Cardiac septum (tissue), 1 donor: ENCODE measurements around the gene M6PR. TPM values are rescaled to one million over a fixed set of nuclear protein-coding genes. Genes with fewer than 3 reads are reported as not detected.

ENCODE experiments used
- DNase-seq: peaks from one replicate; pipeline ENCODE4 v3.0.0-alpha.2; 2020; ENCODE audit warnings: low spot score
- intact Hi-C: fragments of 100-400 bp; cut with DNase I; formaldehyde crosslinking; loops from one replicate; pipeline ENCODE4 v1.14.0; 2022
- long read RNA-seq: library from polyadenylated mRNA; unstranded; transcript quantifications from one replicate; pipeline ENCODE4 v2.0.0, GENCODE V29; 2021
- total RNA-seq: library from RNA; stranded (reverse); fragmentation: NEBNext Ultra II Directional; extraction: Animal tissue kit (Norgen Biotek cat#: 25700); gene quantifications from one replicate; pipeline ENCODE4 v1.2.1, GENCODE V29; 2021
- donor health status: DM: no; HTN: no; CAD: no.

Gene M6PR
- total RNA-seq, result 87.1 TPM
- long read RNA-seq, transcript M6PR-201 (7 exons, 2,756 nt), result major isoform, 142 of 164 reads
- long read RNA-seq, partial matches to known transcripts, result 12 of 164 reads
- long read RNA-seq, other reads (novel, unspliced or antisense), result 8 of 164 reads

DNA sequence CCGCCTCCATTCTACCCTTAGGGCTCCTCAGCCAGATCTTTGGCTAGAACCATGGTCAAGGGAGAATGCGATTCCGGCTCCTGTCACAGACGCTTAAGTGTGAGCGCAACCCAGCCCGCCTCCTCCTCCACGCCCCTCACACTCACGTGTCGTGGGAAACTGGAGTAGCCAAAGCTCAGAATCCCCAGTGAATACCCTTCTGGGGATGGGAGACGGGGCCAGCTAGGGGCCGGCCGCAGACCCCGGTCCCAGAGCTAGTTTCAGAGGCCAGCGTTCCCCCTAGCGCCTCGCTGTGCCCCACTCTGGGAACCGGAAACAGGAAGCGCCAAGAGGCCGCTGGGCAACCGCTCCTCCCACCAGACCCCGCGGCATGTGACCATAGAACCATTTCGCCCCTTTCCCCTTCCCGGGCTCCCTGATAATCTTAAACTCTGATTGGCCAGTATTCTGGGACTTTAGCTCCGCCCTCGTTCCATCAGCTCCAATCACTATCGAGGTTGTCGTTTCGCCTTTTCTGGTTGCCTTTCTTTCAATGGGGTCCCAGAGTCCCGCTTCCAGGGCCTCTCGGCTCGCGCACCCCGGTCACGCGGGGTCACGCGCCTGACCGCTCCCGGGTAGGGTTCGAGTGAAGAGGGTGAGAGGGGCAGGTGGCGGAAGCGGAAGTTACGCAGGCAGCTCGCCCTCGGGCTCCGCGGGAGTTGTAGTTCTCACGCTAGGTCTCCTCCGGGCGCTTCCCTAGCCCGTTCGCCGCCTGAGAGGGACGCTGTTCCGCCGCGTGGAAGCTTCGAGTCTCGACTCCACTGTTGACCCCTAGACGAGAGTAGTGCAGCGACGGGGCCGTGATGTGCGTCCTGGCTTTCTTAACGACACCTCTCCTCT, at the start of gene M6PR:
Gene M6PR (minus strand): TSS at position 304 of the 879 bp plus-strand sequence. CDS start 3,241 bp downstream, outside the sequence.
- intact Hi-C loops, result loop anchor here (2.0 kb wide), 2 partner anchors 35 to 89 kb away; partner anchors contain the start of gene PHC1
- peak; percentile 97 for DNase-seq

DNA sequence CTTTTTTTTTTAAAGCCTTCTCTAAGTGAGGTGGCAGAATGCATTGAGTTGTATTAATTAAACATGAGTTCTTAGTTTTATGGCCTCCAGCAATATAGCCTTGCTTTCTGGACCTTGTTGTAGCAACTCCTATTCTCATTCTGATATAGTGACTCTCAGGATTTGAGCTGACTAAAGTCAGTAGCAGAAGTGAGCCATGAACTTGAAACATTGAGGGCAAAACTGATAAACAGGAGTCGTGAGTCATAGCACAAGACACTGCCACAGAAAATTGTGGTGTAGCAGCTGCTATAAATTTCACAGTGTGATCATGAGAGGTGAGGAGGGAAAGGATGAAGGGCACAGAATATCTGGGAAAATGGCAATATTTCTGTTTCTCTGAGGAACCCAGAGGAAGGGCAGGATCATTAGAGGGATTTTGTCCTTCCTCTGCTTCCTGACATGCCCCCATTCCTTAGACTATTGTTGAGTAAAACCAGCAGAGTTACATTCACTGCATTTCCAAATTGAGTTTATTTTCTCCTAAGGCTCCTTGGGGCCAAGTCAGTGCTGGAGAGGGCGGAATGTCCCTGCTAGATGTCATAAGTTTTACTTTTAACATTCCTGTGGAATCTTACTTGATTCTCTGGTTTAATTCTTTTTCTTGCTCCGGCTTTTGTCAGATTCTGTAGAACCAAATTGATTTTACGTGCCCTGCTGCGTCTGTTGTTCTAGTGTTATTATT, 47.4 kb upstream of the M6PR start:
- no peak for DNase-seq
- intact Hi-C loops, result no loop called here

DNA sequence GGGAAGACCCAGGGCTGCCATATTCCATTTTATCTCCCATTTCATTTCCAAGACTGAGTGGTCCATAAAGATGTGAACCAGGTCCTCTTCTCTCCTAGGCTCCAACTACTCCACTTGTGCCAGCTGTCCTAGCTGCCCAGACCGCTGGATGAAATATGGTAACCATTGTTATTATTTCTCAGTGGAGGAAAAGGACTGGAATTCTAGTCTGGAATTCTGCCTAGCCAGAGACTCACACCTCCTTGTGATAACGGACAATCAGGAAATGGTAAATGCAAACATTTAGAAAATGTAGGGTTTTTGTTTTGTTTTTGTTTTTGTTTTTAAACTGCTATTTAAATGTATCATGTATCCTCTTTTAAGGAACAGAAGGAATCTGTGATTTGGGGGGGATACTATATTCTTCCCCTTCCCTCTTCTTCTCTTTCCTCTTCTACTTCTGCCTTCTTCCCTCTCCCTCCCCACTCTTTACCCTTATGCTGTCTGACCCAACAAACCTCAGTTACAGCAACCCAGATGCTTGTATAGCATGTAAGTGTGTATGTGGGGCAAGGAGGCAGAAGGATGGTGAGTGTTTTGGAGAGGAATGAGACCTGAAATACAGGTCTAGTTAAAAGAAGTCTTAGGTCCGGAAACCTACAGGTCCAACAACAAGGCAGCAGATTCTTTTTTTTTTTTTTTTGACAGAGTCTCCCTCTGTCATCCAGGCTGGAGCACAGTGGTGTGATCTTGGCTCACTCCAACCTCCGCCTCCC, 45.8 kb upstream of the M6PR start:
- intact Hi-C loops, result no loop called here

DNA sequence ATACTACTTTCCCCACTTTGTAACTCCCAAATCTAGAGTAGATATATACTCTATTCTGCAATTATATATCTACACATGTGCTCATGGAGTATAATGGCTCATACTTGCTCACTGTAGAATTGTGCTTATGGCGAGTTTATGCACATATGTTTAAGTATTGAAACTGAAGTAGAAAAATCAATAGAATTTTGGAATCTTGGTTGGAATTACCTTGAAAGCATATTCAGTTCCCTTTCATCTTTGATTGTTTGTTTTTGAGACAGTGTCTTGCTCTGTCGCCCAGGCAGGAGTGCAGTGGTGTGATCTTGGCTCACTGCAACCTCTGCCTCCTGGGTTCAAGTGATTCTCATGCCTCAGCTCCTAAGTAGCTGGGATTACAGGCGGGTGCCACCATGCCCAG, 44.4 kb upstream of the M6PR start:
- no peak for DNase-seq
- intact Hi-C loops, result no loop called here

More for the DNA sequence above, 45.8 kb upstream of the M6PR start:
- no peak for DNase-seq

DNA sequence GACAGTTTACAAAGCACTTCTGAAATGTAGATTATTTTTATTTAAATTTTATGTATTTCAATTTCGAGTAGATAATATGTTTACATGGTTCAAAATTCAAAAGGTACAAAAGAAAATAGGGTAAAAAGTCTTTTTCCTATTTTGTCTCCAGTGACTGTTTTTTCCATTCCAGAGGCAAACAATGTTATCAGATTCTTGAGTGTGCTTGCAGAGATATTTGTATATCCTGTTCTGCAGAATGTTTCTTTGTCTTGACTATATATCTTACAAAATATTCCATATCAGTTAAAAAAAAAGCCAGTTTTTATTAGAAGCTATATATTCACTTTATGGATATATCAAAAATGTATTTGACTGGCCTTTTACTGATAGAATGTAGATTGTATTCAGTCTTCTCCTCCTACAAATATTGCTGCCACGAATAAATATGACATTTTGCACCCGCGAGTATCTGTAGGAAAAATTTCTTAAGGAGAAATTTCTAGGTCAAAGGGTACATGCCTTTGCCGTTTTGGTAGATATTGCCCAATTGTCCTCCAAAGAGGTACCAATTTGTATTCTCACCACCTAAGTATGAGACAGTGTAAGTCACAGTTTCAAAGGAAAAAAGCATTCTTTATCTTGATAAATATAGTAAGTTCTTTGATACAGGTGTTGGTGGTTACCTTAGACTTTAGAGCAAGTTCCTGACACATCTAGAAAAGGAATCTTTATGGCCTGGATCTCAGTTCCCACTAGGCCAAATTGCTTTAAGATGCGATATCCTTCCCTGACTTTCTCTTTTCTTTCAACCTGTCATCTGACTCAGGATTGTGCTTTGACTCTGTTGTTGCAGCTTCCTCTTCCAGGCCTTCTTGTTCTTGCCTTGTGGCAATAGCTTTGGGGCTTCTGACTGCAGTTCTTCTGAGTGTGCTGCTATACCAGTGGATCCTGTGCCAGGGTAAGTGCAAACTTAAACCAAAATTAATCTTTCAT, 42.2 kb upstream of the M6PR start:
- intact Hi-C loops, result no loop called here
- no peak for DNase-seq

DNA sequence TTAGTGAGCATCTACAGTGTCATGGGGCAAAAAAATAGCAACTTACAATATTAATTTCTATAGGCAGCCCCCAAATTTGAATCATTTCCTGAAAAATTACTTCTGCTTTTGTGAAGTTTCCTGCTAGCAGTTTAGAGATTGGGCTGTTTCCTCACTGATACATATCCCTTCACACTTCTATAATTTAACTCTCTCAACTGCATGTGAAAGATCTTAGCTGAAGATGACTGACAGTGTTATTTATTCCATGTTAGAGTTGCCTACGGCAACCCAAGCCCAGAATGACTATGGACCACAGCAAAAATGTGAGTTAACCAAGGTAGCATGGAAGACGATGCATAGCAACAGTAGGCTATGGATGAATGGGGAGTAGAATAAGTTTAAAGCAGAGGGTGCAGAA, 40.0 kb upstream of the M6PR start, which contains the start of gene KLRG1:
Gene KLRG1 (plus strand): TSS at position 134 of the 400 bp plus-strand sequence. CDS start 90 bp downstream, at position 224.
- intact Hi-C loops, result no loop called here

DNA sequence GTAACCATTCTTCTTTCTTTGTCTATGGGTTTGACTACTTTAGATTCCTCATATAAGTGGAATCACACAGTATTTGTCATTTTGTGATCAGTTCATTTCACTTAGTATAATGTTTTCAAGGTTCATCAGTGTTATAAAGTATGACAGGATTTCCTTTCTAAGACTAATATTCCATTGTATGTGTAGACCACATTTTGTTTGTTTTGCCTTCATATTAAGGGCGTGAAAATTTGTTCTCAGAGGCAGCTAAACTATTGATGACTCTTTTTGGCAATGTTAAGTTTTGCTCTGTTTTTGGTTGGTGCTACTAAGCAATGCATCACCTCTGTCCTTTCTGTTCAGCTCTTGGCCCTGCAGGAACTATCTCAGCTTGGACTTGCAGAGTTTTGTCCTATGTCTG, 38.2 kb upstream of the M6PR start:
- intact Hi-C loops, result no loop called here
- DNase-seq, result no peak

More for the DNA sequence above, 40.0 kb upstream of the M6PR start, which contains the start of gene KLRG1:
- no peak for DNase-seq

DNA sequence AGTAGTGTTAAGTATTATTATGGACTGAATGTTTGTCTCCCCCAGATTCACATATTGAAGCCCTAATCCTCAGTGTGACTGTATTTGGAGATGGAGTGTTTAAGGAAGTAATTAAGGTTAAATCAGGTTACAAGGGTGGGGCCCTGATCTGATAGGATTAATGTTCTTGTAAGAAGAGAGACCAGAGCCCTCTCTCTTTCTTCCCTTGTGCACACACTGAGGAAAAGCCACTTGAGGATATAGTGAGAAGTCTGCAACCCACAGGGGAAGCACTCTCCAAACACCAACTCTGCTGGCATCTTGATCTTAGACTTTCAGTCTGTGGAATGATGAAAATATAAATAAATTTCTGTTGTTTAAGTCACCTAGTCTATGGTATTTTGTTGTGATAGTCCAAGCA, 37.7 kb upstream of the M6PR start:
- intact Hi-C loops, result no loop called here
- no peak for DNase-seq

DNA sequence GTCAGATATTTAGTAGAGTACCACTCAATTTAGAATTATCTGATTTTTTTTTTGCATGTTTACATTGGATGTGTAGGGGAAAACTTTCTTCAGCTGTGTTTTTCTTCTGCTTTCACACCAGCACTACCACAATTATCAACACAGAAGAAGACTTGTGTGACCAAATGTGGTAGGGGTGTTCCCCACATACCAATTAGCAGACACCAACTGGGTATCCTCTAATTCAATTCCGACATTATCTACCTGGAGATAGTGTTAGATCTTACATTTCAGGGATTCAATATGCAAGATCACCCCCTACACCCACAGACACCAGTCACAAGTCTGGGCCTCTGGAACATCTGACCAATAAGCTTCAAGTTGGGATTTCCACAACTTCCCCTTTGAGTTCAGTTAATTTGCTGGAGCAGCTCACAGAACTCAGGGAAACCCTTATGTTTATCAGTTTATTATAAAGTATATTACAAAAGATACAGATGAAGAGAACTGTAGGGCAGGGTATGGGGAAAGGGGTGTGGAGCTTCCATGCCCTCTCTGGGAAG, 35.8 kb upstream of the M6PR start:
- intact Hi-C loops, result no loop called here
- no peak for DNase-seq

DNA sequence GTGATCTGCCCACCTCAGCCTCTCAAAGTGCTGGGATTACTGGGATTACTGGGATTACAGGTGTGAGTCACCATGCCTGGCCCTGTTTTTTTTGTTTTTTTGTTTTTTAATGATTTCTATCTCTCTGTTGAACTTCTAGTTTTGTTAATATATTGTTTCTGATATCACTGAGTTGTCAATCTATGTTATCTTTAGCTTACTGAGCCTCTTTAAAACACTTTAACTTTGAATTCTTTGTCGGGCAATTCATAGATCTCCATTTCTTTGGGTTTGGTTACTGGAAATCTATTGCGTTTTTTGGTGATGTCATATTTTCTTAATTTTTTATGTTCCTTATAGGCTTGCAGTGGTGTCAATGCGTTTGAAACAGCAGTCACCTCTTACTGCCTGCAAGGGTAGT, 30.7 kb upstream of the M6PR start:
- DNase-seq, result no peak
- intact Hi-C loops, result no loop called here

DNA sequence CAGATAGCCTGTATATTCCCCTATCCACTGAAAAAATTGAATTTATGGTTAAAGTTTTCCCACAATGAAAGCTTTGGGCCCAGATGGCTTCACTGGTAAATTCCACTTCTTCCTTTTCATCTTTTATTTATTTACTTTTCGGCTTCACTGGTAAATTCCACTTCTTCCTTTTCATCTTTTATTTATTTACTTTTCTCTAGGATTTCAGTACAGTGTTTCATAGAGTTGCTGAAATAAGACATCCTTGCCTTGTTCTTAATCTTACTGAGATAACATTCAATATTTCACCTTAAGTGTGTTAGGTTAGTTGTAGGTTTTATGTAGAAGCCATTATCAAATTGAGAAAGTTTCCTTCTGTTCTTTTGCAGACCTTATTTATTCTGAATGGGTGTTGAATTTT, 21.0 kb upstream of the M6PR start:
- no peak for DNase-seq
- intact Hi-C loops, result no loop called here

DNA sequence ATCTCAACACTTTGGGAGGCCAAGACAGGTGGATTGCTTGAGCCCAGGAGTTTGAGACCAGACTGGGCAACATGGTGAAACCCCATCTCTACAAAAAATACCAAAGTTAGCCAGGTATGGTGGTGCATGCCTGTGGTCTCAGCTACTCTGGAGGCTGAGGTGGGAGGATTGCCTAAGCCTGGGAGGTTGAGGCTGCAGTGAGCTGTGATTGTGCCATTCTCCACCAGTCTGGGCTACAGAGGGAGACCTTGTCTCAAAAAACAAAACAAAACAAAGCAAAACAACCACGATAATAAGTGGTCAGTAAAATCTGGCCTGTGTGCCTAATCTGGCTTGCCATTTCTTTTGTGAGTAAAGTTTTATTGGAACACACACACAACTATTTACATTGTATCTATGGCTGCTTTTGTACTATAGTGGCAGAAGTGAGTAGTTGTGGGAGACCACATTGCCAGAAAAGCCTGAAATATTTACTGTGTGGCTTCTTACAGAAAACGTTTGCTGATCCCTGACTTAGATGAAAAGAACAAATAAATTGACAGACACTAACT, 20.5 kb upstream of the M6PR start:
- intact Hi-C loops, result no loop called here
- no peak for DNase-seq

DNA sequence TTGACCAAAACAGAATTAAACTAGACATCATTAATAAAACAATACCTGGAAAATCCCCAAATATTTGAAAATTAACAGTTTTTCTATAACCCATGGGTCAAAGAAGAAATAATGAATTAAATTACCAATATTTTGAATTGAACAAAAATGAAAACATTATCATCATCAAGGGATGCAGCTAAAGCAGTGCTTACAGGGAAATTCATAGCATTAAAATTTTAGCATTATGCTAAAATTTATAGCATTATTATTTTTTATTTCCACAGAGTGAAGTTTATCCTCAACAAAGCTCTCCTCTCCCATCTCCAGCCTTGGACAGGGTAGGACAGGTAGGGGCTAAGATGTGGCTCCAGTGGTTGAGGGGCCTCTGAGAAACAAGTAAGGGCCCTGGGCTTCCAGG, 19.3 kb upstream of the M6PR start:
- intact Hi-C loops, result no loop called here
- no peak for DNase-seq

DNA sequence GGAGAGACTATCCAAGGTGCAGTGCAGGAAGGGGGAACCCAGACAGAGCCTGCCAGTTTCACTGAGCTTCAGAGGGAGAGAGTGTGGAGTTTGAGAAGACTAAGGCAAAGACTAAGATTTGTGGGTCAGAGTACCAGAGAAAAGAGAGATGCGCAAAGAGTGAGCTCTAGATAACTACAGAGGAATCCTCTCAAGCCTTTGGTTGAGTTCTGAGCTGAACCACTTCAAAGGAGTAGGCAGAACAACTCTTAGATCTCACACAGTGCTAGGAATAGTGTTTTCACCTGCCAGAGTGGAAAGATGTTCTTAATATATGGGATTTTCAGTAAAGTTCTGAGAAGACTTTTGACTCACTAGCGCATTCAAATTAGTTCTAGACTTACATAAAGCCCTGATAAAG, 10.7 kb upstream of the M6PR start:
- no peak for DNase-seq
- intact Hi-C loops, result no loop called here

DNA sequence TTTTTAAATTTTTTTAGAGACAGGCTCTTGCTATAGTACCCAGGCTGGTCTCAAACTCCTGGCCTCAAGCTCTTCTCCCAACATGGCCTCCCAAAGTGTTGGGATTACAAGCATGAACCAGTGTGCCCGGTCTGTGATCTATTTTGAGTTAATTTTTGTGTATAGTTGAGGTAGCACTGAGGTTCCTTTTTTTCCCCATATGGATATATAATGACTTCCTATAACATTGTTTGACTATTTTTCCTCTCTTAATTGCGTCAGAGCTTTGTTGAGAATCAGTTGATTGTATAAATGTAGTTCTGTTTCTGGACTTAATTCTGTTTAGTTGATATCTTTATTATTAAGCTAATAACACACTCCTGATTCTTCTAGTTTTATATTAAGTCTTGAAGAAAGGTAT, 8.6 kb upstream of the M6PR start:
- no peak for DNase-seq
- intact Hi-C loops, result no loop called here

DNA sequence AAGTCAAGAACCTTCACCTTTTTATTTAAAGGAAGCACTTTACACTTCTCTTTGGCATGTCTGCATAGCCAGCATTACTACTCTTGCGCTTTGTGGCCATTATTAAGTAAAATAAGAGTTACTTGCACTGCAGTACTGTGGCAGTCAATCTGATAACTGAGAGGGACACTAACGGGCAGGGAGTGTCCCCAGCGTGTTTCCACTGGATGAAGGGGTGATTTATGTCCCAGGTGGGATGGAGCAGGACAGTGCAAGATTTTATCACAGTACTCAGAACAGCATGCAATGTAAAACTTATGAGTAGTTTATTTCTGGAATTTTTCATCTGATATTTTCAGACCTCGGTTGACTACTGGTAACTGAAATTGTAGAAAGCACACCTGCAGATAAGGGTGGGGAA, 8.1 kb upstream of the M6PR start:
- intact Hi-C loops, result no loop called here
- no peak for DNase-seq

DNA sequence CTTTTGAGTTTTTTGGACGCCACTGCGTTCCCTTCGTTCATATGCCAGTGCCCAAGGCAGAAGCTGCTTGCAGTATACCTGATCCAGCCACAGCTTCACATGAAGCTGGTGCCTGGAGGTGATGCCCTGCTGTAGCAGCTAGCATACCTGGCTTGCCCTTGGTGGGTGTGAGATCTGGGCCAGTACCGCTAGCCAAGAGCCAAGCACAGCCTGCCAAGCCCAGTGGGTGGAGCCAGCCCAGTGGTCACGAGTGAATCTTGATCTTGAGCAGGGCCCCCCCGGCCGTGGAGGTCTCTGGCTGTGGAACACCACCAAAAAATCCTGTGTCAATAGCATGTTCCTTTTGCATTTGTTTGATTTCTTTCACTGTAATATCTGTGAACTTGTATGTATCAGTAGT, 7.3 kb upstream of the M6PR start:
- intact Hi-C loops, result no loop called here

DNA sequence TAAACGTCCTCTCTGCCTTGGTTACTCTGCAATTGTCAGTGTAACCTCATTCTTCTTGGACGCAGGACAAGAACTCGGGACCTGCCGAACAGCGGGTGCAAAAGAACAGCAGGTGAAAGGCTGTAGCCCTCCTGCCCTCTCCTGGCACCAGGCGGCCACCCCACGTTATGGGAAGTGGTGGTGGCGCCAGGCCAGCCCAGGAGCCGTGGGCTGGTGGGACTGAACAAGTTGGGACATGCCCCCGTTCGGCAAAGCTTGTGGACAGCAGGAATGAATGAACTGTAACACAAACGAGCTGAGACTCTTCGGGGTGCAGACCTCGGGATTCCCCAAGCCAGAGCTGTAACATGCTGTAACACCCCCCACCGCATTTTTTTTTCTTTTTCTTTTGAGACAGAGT, 6.6 kb upstream of the M6PR start:
- intact Hi-C loops, result no loop called here

More for the DNA sequence above, 7.3 kb upstream of the M6PR start:
- DNase-seq, result no peak

More for the DNA sequence above, 6.6 kb upstream of the M6PR start:
- no peak for DNase-seq
